Smooth muscle cell of the brain vasculature (primary cell): ENCODE data around the gene C5orf46.

Experiments
- DNase-seq: peaks from one replicate; pipeline ENCODE4 v3.0.0-alpha.2; 2012; ENCODE audit warnings: low read depth, low spot score

C5orf46 gene

DNA sequence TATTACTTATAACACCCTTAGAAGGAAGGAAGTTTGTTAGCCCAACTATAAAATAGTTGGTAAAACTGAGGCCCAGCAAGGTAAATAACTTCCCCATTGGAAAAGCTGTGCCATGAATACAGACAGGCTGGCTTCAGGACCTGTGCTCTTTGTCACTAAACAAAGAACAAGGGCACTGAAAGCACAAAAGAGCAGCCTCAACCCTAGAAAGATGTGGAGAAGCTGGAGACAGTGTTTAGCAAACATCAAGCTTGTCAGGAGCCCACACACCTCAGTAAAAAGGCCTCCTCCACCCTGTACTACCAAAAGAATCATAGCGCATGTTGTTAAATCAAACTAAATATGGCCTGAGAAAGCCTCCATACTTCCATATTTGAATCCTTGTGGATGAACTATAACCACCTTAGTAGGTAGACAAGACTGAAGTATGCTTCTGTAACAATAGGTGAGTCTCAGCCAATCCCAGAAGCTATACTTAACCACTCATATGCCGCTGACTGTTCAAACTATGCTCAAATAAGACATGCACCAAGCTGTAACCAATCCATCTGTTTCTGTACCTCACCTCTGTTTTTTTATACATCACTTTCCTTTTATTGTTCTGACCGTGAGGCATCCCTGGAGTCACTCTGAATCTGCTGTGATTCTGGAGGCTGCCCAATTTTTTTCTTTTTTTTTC lies 46.2 kb downstream of the C5orf46 start:
- DNase-seq, result no peak

DNA sequence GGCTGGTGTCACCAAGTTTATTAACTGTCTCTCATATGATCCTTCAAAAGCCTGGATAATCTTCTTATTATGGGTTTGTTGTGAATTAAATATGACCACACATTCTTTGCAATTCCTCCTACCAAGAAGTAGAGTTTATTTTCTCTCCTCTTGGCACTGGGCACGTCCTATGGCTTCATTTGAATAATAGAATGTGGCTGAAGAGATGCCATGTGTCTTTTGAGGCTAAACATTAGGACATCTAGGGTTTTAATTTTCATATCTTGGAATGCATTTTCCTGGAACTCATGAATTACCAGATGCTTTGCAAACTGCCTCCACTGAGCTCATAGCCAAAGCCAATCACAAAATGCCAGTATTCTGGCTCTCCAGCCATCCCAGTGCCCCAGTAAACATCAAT lies 47.8 kb downstream of the C5orf46 start:
- DNase-seq, result no peak

DNA sequence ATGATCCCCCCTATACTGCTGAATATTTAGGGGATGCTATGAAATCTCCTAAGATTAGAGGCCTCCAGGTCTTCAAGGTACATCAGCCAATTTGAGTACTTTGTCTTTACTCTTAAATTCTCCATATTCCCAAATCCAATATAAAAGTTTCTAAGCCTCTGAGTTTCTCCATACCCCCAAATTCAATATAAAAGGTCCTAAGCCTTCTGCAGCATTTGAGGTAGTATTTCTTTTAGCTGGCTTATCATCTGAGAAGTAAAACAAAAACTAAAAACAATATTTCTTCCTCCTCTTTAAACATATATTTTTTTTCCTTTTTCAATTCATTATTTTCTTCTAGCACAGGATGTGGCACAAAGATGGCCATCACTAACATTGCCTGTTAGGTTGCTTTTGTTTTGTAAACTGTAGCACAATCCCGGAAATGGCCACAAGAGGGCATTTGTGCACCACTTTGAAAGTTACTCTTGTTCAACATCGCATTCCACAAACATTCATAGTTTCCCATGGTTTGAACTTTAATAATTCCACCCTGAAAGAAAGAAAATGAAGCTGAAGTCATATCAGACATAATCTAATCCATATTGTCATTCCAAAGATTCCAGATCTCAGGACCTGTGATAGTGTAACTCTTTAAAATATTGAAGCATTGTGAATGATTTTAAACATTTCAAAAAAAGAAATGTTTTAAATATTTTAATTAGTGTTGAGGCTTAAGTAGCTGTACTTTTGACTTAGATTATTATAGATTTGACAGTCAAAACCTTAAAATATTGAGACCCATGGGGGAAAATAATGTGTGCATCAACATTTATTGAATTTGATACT lies 48.8 kb downstream of the C5orf46 start:
- DNase-seq, result peak; percentile 29

DNA sequence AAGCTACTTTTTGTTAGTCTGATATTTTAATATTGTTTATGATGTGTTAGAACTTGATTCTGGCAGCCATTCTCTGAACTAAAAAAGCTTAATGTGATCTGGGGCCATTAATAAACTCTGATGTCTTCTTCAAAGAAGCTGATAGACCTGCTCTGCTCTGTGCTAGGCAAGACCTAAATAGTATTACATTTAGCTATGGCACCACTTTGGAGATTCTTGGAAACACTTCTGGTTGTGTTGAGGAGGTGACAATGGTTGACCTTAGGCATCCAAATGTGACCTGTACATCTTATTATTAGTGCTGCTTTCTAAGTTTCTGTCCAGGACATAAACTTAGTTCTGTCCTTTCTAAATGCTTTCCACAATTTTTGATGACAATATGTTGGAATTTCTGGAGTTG lies 49.5 kb downstream of the C5orf46 start:
- no peak for DNase-seq

DNA sequence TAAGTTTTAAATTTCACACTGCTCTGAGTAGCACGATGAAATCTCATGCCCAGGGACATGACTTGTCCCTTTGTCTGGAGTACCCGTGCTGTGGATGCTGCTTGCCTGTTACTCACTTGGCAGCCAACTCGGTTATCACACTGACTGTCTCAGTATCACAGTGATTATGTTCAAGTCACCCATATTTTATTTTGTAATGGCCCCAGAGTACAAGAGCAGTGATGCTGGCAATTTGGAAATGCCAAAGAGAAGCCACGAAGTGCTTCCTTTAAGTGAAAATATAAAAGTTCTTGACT lies 50.6 kb downstream of the C5orf46 start:
- DNase-seq, result no peak

DNA sequence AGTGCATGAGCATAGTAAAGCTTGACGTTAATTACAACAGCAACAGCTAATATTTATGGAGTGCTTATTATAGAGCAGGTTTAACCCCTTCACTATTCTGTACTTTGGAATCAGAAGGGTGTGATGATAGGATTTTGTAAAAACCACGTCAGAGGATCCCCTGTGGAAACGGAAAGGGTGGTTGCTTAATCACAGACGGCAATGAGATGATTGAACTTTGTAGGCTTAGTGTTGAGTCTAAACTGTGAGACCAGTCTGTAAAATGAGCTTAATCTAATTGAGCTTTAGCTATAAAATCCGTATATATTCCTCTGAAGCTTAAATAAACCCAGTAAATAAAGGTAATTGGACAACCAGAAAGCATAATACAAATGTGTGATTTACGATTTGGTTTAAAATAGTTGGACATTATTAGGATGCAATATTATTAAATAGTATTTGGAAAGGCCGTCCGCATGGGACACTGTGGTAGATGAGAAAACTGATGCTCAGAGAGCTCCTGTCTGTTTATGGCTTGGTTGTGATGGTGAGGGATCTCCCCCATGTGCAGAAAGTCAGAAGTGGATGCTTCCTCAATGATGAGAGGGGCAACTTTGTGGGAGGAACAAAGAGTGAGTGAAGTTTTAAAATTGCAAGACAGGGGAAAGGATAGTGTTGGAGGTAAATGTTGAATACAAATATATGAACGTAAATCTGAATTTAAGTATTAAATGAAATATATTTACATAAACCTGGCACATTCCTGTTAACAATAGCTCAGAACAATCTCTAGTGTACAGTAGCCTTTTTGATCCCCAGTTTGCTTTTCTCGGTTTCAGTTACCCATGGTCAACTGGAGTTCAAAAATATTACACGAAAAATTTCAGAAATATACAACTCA lies 51.2 kb downstream of the C5orf46 start:
- DNase-seq, result no peak

DNA sequence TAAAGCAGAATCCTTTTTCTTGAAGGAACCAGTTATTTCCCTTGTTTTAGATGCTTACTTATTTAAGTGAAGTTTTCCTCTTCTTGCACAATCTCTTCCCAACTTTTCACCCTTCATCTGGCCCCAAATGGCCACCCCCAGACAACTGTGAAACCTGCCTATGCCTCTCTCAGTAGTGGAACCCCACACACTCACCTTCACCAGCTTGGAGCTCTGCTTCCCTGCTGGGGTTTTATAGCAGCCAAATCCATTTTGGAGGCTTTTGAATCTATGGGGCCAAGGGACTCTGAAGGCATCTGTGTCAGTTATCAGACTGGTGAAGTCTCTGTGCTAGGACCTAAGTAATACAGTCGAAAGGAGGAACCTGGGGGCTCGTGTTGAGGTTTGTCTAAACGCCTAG lies 52.0 kb downstream of the C5orf46 start:
- no peak for DNase-seq

DNA sequence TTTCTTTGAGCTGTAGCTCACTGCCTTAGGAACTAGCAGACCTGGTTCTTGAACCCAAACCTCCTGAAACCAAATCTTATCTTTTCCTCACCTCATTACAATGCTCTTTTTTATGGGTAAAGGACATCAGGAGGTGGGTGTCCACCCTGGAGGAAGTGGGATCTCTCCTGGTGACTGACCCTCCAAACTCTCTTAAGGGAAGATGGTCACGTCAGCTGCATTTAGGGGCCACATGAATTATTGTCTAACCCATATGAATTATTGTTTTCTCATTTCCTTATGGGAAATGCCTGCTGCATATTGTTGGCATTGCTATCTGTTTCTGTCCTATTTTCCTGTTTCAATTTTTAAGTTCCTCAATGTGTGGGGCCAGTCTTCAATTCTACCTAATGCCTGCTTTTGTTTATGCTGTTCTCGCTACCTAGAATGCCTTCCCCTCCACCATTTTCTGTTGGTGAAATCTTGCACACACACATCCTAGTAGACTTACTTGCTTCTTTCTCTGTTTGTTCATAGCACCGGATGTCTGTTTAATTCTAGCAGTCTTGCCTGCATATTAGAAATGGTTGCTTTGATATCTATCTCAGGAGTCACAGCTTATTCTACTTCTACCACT lies 52.9 kb downstream of the C5orf46 start:
- no peak for DNase-seq

DNA sequence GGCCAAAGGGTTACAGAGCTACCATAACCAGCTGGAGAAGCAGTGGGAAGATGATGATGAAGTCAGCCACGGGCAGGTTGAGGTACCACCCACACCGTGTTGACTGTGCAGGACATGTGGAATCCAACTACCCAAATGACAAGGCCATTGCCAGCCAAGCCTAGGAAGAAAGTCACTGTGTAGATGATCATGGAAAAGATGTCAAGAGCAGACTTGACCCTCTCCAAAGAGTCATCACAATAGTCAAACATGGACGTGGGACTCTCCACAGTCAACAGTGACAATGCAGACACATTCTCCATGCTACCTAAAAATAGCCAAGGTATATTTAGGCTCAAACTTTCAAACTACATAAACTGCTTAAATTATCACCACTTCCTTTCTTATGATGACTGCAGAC lies 54.0 kb downstream of the C5orf46 start:
- DNase-seq, result no peak

DNA sequence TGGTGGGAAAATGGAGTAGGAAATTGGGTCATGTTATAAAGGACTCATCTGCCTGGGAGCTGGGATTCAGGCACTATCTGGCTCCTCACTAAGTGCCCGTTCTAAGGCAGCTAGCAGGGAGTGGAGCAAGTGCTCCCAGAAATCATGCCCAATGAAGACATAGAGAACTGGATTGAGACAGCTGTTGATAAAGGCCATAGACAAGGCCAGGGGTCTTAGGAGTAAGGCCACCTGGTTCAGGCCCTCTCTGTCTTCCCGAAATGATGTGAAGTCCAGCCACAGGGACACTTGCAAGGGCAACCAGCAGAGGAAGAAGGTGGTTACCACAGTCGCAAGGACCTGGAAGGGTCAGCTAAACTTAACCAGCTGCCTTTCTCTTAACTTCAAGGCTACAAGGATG lies 54.8 kb downstream of the C5orf46 start:
- no peak for DNase-seq

DNA sequence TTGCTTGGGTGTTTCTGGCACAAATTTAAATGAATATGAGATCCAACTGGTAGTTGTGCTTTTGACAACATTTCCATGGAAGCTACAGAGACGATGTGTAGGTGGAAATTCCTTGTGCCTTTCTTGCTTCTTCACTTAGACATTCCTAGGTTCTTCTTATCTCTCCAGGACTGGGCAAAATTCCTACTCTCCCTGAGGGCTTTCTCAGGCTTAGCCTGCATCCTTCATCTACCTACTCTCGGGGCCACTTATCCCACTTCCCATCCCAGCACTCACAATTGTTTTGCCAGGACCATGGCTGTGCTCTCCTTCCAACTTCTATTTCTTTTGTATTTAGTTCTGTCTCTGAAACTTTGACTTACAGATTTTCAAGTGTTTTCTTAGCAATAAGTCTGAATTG lies 57.1 kb downstream of the C5orf46 start:
- DNase-seq, result no peak

DNA sequence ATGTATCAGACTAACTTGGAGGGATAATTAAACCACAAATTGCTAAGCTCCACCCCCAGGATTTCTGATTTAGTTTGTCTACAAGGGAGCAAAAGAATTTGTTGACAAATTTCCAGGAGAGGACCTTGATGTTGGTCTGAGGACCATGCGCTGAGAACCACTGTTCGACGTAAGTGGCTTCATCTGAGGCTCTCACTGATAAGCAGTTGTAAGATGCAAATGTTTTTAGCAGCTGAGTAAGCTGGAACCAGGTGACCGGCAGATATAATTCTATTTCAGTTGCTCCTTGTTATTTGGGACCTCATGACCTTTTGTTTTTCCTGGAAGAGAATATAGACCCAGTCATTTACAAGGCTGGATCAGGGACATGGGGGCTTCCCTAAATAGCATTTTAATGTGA lies 60.7 kb downstream of the C5orf46 start:
- no peak for DNase-seq

DNA sequence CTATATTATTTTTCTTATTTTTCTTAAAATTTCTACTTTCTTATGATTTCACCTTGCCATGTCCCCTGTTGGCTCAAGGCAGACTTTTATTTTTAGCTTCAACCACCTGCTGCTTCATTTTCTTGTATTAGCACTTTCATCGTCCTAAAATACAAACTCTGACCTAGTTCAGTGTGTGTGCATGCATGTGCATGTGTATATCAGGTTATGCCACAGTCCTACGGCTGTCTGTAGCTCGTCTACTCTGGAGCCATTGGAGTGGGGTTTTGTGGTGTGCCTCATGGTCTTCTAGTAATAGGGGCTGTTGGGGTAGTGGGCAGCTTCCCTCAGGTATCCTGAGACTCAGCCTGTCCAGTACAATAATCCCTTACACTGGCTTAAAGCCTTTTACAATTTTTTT lies 61.5 kb downstream of the C5orf46 start:
- no peak for DNase-seq

DNA sequence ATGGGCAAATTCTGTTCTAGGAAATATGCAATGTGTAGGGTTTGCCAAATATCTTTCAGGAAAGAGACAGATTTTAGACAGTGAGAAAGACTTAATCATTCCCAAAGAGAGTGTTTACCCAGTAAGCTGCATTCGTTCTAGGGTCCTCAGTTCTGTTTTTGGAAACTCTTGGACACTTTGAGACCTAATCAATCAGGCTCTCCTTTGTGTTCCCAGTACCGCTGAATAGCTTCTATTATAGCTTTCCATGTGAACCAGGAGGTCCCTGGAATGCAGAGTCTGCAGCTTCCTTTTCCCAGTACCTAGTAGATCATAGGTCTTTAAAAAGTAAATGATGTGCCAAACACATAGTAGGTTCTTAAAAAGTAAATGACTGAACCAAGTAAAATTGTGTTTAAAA lies 63.5 kb downstream of the C5orf46 start:
- DNase-seq, result no peak
